ENCODE measurements around the gene PLD3.
A peak's percentile ranks its signal among the peaks of the same experiment; 100 is the strongest.

PLD3 gene

GRCh38 chr19:40420451-40420765, 71.9 kb downstream of the PLD3 start:
- Histone ChIP-seq H3K4me3 (ENCODE audit: insufficient read depth, low read depth, low read length, poor library complexity, severe bottlenecking) (peak overlapping the region; percentile 91), H3K9me3 (ENCODE audit: control insufficient read depth, low read length) (no peaks in the 10 kb centered on the region), H3K27ac (ENCODE audit: insufficient read depth, low read length, poor library complexity, severe bottlenecking) (peak overlapping the region; percentile 74), H3K4me1 (ENCODE audit: control insufficient read depth, insufficient read depth, low read length, poor library complexity, severe bottlenecking) (peaks cover 18% of the 10 kb centered on the region), H3K36me3 (ENCODE audit: control insufficient read depth, insufficient read depth, low read length) (peaks cover 5% of the 10 kb centered on the region), H3K27me3 (replicated peaks; ENCODE audit: control insufficient read depth, insufficient read depth, low read length, poor library complexity, severe bottlenecking) (no peaks in the 10 kb centered on the region)
- DNase-seq, result no peak

- Histone ChIP-seq H3K36me3 (ENCODE audit: control insufficient read depth, insufficient read depth, low read length) (peaks cover 5% of the 10 kb centered on the region), H3K9me3 (ENCODE audit: control insufficient read depth, low read length) (no peaks in the 10 kb centered on the region), H3K4me1 (ENCODE audit: control insufficient read depth, insufficient read depth, low read length, poor library complexity, severe bottlenecking) (peaks cover 18% of the 10 kb centered on the region), H3K27ac (ENCODE audit: insufficient read depth, low read length, poor library complexity, severe bottlenecking) (peak overlapping the region; percentile 74), H3K27me3 (replicated peaks; ENCODE audit: control insufficient read depth, insufficient read depth, low read length, poor library complexity, severe bottlenecking) (no peaks in the 10 kb centered on the region), H3K4me3 (ENCODE audit: insufficient read depth, low read depth, low read length, poor library complexity, severe bottlenecking) (peak overlapping the region; percentile 91)
- peak; percentile 43 to 65 (median 63) for DNase-seq
Measured at GRCh38 chr19:40420766-40421765, 72.6 kb downstream of the PLD3 start.

GRCh38 chr19:40421993-40422747, 73.7 kb downstream of the PLD3 start:
- Histone ChIP-seq H3K9me3 (ENCODE audit: control insufficient read depth, low read length) (no peaks in the 10 kb centered on the region), H3K27me3 (replicated peaks; ENCODE audit: control insufficient read depth, insufficient read depth, low read length, poor library complexity, severe bottlenecking) (no peaks in the 10 kb centered on the region), H3K27ac (ENCODE audit: insufficient read depth, low read length, poor library complexity, severe bottlenecking) (peak overlapping the region; percentile 74), H3K4me3 (ENCODE audit: insufficient read depth, low read depth, low read length, poor library complexity, severe bottlenecking) (peak overlapping the region; percentile 91), H3K36me3 (ENCODE audit: control insufficient read depth, insufficient read depth, low read length) (peaks cover 5% of the 10 kb centered on the region), H3K4me1 (ENCODE audit: control insufficient read depth, insufficient read depth, low read length, poor library complexity, severe bottlenecking) (peaks cover 19% of the 10 kb centered on the region)
- no peak for DNase-seq

- Histone ChIP-seq H3K36me3 (ENCODE audit: control insufficient read depth, insufficient read depth, low read length) (peaks cover 5% of the 10 kb centered on the region), H3K27me3 (replicated peaks; ENCODE audit: control insufficient read depth, insufficient read depth, low read length, poor library complexity, severe bottlenecking) (no peaks in the 10 kb centered on the region), H3K4me3 (ENCODE audit: insufficient read depth, low read depth, low read length, poor library complexity, severe bottlenecking) (no peak overlapping the region), H3K27ac (ENCODE audit: insufficient read depth, low read length, poor library complexity, severe bottlenecking) (peak overlapping the region; percentile 35), H3K9me3 (ENCODE audit: control insufficient read depth, low read length) (no peaks in the 10 kb centered on the region), H3K4me1 (ENCODE audit: control insufficient read depth, insufficient read depth, low read length, poor library complexity, severe bottlenecking) (peaks cover 17% of the 10 kb centered on the region)
- no peak for DNase-seq
Measured at GRCh38 chr19:40422748-40423566, 74.5 kb downstream of the PLD3 start.

GRCh38 chr19:40423938-40424337, 75.4 kb downstream of the PLD3 start:
- H3K36me3 ChIP-seq (ENCODE audit: control insufficient read depth, insufficient read depth, low read length), result peaks cover 5% of the 10 kb centered on the region
- H3K4me3 ChIP-seq (ENCODE audit: insufficient read depth, low read depth, low read length, poor library complexity, severe bottlenecking), result no peak overlapping the region
- no peaks in the 10 kb centered on the region for H3K27me3 ChIP-seq (replicated peaks; ENCODE audit: control insufficient read depth, insufficient read depth, low read length, poor library complexity, severe bottlenecking)
- no peak for DNase-seq
- no peak overlapping the region for H3K27ac ChIP-seq (ENCODE audit: insufficient read depth, low read length, poor library complexity, severe bottlenecking)
- H3K9me3 ChIP-seq (ENCODE audit: control insufficient read depth, low read length), result no peaks in the 10 kb centered on the region
- peaks cover 17% of the 10 kb centered on the region for H3K4me1 ChIP-seq (ENCODE audit: control insufficient read depth, insufficient read depth, low read length, poor library complexity, severe bottlenecking)

- Histone ChIP-seq H3K27ac (ENCODE audit: insufficient read depth, low read length, poor library complexity, severe bottlenecking) (peak overlapping the region; percentile 96), H3K27me3 (replicated peaks; ENCODE audit: control insufficient read depth, insufficient read depth, low read length, poor library complexity, severe bottlenecking) (no peaks in the 10 kb centered on the region)
Measured at GRCh38 chr19:40424637-40425449, 76.3 kb downstream of the PLD3 start.

GRCh38 chr19:40425450-40426287, 77.2 kb downstream of the PLD3 start, which contains the start of gene SERTAD1:
Gene SERTAD1, minus strand, starts transcription at chr19:40425992. Its CDS starts 2,446 bp downstream, at chr19:40423546.
- Histone ChIP-seq H3K27ac (ENCODE audit: insufficient read depth, low read length, poor library complexity, severe bottlenecking) (peak within 1 kb of the TSS; percentile 96), H3K9me3 (ENCODE audit: control insufficient read depth, low read length) (no peaks in the 10 kb centered on the region), H3K27me3 (replicated peaks; ENCODE audit: control insufficient read depth, insufficient read depth, low read length, poor library complexity, severe bottlenecking) (no peaks in the 10 kb centered on the region), H3K36me3 (ENCODE audit: control insufficient read depth, insufficient read depth, low read length) (peaks cover 5% of the 10 kb centered on the region), H3K4me1 (ENCODE audit: control insufficient read depth, insufficient read depth, low read length, poor library complexity, severe bottlenecking) (peaks cover 17% of the 10 kb centered on the region), H3K4me3 (ENCODE audit: insufficient read depth, low read depth, low read length, poor library complexity, severe bottlenecking) (peak within 1 kb of the TSS; percentile 87)
- peak; percentile 100 for DNase-seq

More at GRCh38 chr19:40424637-40425449, 76.3 kb downstream of the PLD3 start:
- peak overlapping the region; percentile 87 for H3K4me3 ChIP-seq (ENCODE audit: insufficient read depth, low read depth, low read length, poor library complexity, severe bottlenecking)
- DNase-seq, result no peak
- no peaks in the 10 kb centered on the region for H3K9me3 ChIP-seq (ENCODE audit: control insufficient read depth, low read length)
- peaks cover 5% of the 10 kb centered on the region for H3K36me3 ChIP-seq (ENCODE audit: control insufficient read depth, insufficient read depth, low read length)
- peaks cover 17% of the 10 kb centered on the region for H3K4me1 ChIP-seq (ENCODE audit: control insufficient read depth, insufficient read depth, low read length, poor library complexity, severe bottlenecking)
